ENCODE data around the gene CDHR1.
A peak's percentile ranks its signal among the peaks of the same experiment; 100 is the strongest.

Gene CDHR1

GRCh38 chr10:84267503-84268126 lies 73.3 kb downstream of the CDHR1 start:
- DNase-seq: peak; percentile 92

GRCh38 chr10:84269162-84269561 lies 74.8 kb downstream of the CDHR1 start:
- DNase-seq: no peak

Data from activated CD4-positive, alpha-beta T cell treated with anti-CD3 and anti-CD28 coated beads for 48 hours (primary cell).